Measurements from ENCODE around the gene ATP5IF1.

DNA sequence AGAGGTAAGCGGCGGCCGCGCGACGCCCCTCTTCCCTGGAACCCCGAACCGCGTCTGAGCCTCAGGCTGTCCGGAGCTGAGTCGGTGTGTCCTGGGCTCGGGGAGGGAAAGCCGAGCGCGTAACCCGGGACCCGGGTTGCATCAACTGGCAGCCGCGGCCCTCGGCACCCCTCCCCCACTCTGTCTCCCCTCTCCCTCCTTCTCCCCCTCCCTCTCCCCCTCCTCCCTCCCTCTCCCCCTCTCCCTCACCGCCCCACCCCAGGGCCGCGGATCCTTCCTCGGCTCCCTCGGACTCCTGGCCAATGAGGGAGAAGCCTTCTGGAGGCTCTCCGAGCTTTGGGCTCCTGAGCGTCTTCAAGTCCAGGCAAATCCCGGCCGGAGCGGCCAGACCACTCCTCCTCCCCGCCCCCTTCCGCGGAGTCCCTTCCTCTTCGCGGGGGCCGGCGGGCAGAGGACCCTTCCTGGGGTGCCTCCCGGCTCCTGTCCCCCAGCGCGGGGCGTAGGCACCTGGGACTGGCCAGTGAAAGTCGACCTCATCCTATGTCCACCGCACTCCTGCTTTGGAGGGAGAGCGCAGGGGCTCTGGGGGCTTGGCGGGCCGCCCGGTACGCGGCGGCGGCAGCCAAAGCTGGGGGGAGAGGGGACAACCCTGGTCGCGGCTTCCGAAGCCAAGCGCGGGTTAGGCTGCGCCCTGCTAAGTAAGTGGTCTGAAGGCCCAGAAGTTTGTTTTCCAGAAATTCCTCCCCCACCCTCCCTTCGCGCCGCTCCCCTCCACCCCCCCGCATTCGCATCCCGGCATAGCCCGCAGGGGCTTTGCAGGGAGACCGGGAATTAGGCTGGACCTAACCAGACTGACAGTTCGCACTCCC is 24.2 kb downstream of the ATP5IF1 start:
- no peak for TF ChIP-seq CTCF (conservative IDR thresholded peaks at IDR 0.05)
- no peak for TF ChIP-seq EZH2 (IDR thresholded peaks at IDR 0.05; ENCODE audit: low read depth)
